GM12878 (cell line): ENCODE data around the gene AEBP1. TPM values are rescaled to one million over a fixed set of nuclear protein-coding genes. Genes with fewer than 3 reads are reported as not detected.

Experiments
- ATAC-seq: fragments of 200-7000 bp; cut with Tn5 transposase; 3 replicates; pipeline ENCODE4 v1.9.1; 2020; ENCODE audit warnings: mild to moderate bottlenecking, moderate library complexity
- BruUV-seq: library from RNA; stranded (reverse); fragments of 400-500 nt; replicated peaks from 2 replicates; lab custom pipeline; 2021; lab: Mats Ljungman, UMichigan
- CTCF ChIA-PET: fragments of 300-600 bp; sonication (Branson Sonifier 250); formaldehyde crosslinking; extraction: SDS; loops from one replicate; lab custom pipeline; 2021; ENCODE audit warnings: inconsistent platforms; lab: Yijun Ruan, JAX
- POLR2A ChIA-PET: fragments of 350-600 bp; formaldehyde crosslinking; extraction: SDS; loops from one replicate; lab custom pipeline; 2021; ENCODE audit warnings: inconsistent platforms; lab: Charles Lee
- RAD21 ChIA-PET: fragments of 300-600 bp; sonication (Branson Sonifier 250); formaldehyde crosslinking; loops from one replicate; lab custom pipeline; 2023; ENCODE audit warnings: antibody characterized with exemption; ENCODE audit not compliant: unreplicated experiment; lab: Charles Lee
- SMC1A ChIA-PET: fragments of 300-600 bp; sonication (Branson Sonifier 250); formaldehyde crosslinking; loops from one replicate; lab custom pipeline; 2023; ENCODE audit not compliant: unreplicated experiment, uncharacterized antibody; lab: Charles Lee
- DNase-seq: peaks from one replicate; pipeline ENCODE4 v3.0.0-alpha.2; 2011; ENCODE audit warnings: low read depth, low spot score
- FAIRE-seq: peaks from 3 replicates; lab custom pipeline; 2011; peaks lifted over from hg19 to GRCh38; lab: Jason Lieb, UNC
- H2AFZ ChIP-seq: 2 replicates; pipeline ENCODE4 v1.6.0; 2011; ENCODE audit warnings: low read depth, low read length, control low read depth; ENCODE audit not compliant: control insufficient read depth
- H3K27ac ChIP-seq: 2 replicates; pipeline ENCODE4 v1.5.1; 2011; ENCODE audit warnings: control low read depth; ENCODE audit not compliant: control insufficient read depth, insufficient read depth
- H3K27me3 ChIP-seq, 2 experiments: replicated peaks in 1 of 2; 2 replicates each; pipeline versions ENCODE4 v1.6.0 to v1.6.1; 2011; ENCODE audit warnings: low read length in 1 of 2; ENCODE audit not compliant: control insufficient read depth in 2 of 2, insufficient read depth in 2 of 2
- H3K36me3 ChIP-seq, 2 experiments: 2 replicates each; pipeline ENCODE4 v1.5.1; 2011; ENCODE audit warnings: low read length in 1 of 2; ENCODE audit not compliant: control insufficient read depth in 2 of 2, insufficient read depth in 2 of 2
- H3K4me1 ChIP-seq: 2 replicates; pipeline ENCODE4 v1.6.1; 2011; ENCODE audit warnings: mild to moderate bottlenecking, low read length, moderate library complexity, mixed read lengths; ENCODE audit not compliant: control insufficient read depth, insufficient read depth
- H3K4me2 ChIP-seq: 2 replicates; pipeline ENCODE4 v1.6.0; 2011; ENCODE audit warnings: control low read depth; ENCODE audit not compliant: control insufficient read depth, insufficient read depth
- H3K4me3 ChIP-seq: fragments of 200-600 bp; sonication (generic); 2 replicates; pipeline ENCODE4 v1.5.1; 2016
- H3K79me2 ChIP-seq: 2 replicates; pipeline ENCODE4 v1.6.0; 2011; ENCODE audit warnings: low read length; ENCODE audit not compliant: control insufficient read depth, insufficient read depth
- H3K9ac ChIP-seq: 2 replicates; pipeline ENCODE4 v1.8.0; 2011; ENCODE audit warnings: low read length, control low read depth, mixed read lengths; ENCODE audit not compliant: control insufficient read depth, insufficient read depth
- H3K9me3 ChIP-seq: replicated peaks from 3 replicates; pipeline ENCODE4 v1.5.1; 2011; ENCODE audit warnings: mild to moderate bottlenecking, low read length; ENCODE audit not compliant: control insufficient read depth, insufficient read depth
- H4K20me1 ChIP-seq: 2 replicates; pipeline ENCODE4 v1.6.0; 2011; ENCODE audit not compliant: control insufficient read depth, insufficient read depth
- BACH1 ChIP-seq: fragments of 450-650 bp; IDR thresholded peaks from 2 replicates; pipeline ENCODE4 v1.6.1; 2017; ENCODE audit warnings: mild to moderate bottlenecking, borderline replicate concordance
- BCLAF1 ChIP-seq: fragments of 450-650 bp; IDR thresholded peaks from 2 replicates; pipeline ENCODE4 v1.6.1; 2017; ENCODE audit warnings: antibody characterized with exemption, mild to moderate bottlenecking, moderate library complexity
- ETV6 ChIP-seq, 2 experiments: fragments of 450-650 bp in 1 of 2; IDR thresholded peaks in 1 of 2; conservative IDR thresholded peaks in 1 of 2; 2 replicates each; pipeline ENCODE4 v1.6.1; 2014; ENCODE audit warnings: antibody characterized with exemption in 1 of 2, borderline replicate concordance in 1 of 2, low read depth in 1 of 2, mild to moderate bottlenecking in 1 of 2, moderate library complexity in 1 of 2
- HSF1 ChIP-seq: fragments of 150-350 bp; IDR thresholded peaks from 2 replicates; pipeline ENCODE4 v1.6.1; 2014; ENCODE audit warnings: mild to moderate bottlenecking, low read depth, low read length
- IRF3 ChIP-seq: fragments of 450-650 bp; IDR thresholded peaks from 2 replicates; pipeline ENCODE4 v1.6.1; 2014; ENCODE audit warnings: mild to moderate bottlenecking
- KAT2A ChIP-seq: conservative IDR thresholded peaks from 2 replicates; pipeline ENCODE4 v1.6.1; 2011; ENCODE audit warnings: low read depth, low read length; ENCODE audit not compliant: control insufficient read depth
- NR2C2 ChIP-seq: IDR thresholded peaks from 2 replicates; pipeline ENCODE4 v1.6.1; 2011; ENCODE audit warnings: borderline replicate concordance, low read depth; ENCODE audit not compliant: control insufficient read depth, insufficient read length
- PRDM15 ChIP-seq: fragments of 450-650 bp; formaldehyde crosslinking; IDR thresholded peaks from 2 replicates; pipeline ENCODE4 v1.4.0; 2020; ENCODE audit warnings: mild to moderate bottlenecking, moderate library complexity
- SPI1 ChIP-seq: IDR thresholded peaks from 2 replicates; pipeline ENCODE4 v1.6.1; 2011; ENCODE audit warnings: low read depth, mild to moderate bottlenecking, low read length, moderate library complexity, borderline replicate concordance; ENCODE audit not compliant: insufficient read depth
- SREBF1 ChIP-seq: IDR thresholded peaks from 2 replicates; pipeline ENCODE4 v1.6.1; 2012; ENCODE audit warnings: mild to moderate bottlenecking, low read length
- WGBS: methylation state at CpG from one replicate; pipeline ENCODE4 v1.1.6; 2016; ENCODE audit warnings: low lambda C conversion rate; ENCODE audit not compliant: insufficient replicate concordance, insufficient coverage; ENCODE audit errors: missing lambda C conversion rate; 5-methylcytosine and 5-hydroxymethylcytosine counted together
- in situ Hi-C: fragments of 300-500 bp; cut with MboI; formaldehyde crosslinking; loops from 9 replicates; pipeline ENCODE4 v1.14.3; 2018; ENCODE audit warnings: mixed read lengths
- intact Hi-C: fragments of 100-400 bp; cut with micrococcal nuclease; formaldehyde crosslinking; loops from one replicate; pipeline ENCODE4 v1.14.2; 2022; ENCODE audit not compliant: unreplicated experiment
- polyA plus RNA-seq, 11 experiments: library from polyadenylated mRNA; depleted of rRNA in 4 of 11; unstranded in 6 of 11; stranded (reverse) in 5 of 11; fragments of >200 nt; fragmentation: Nextera tagmentation in 4 of 11; fragmentation: Illumina TruSeq in 1 of 11; extraction: Ambion mirVana in 4 of 11; extraction: Trizol in 1 of 11; gene quantifications; 1 replicate in 1 of 11; 2 replicates in 10 of 11; pipeline versions ENCODE4 v1.2.1 to v1.2.3, GENCODE V29; 2011 to 2016; ENCODE audit warnings: inconsistent platforms in 2 of 11, missing spikeins in 2 of 11, low read depth in 1 of 11
- total RNA-seq, 4 experiments: library from RNA; depleted of rRNA in 3 of 4; stranded (reverse); fragments of >200 nt in 3 of 4; fragmentation: Illumina TruSeq in 1 of 4; extraction: Trizol in 1 of 4; gene quantifications; 2 replicates each; pipeline versions ENCODE4 v1.2.1 to v1.2.3, GENCODE V29; 2013 to 2021

Gene AEBP1
- total and polyA plus RNA-seq, 10 of the 15 experiments (the other 5 are each of a cell fraction or from before 2014, with no cell fraction given), result 0.06 to 0.23 (median 0.11) TPM; not detected in 5

- FAIRE-seq, result no peak
- Histone ChIP-seq H3K36me3 (no peaks in the 10 kb centered on the region), H3K4me3 (no peak overlapping the region), H3K9ac (no peak overlapping the region), H4K20me1 (no peaks in the 10 kb centered on the region), H3K9me3 (no peaks in the 10 kb centered on the region), H2AFZ (no peak overlapping the region), H3K4me1 (peaks cover 5% of the 10 kb centered on the region), H3K4me2 (no peak overlapping the region), H3K27me3 (no peaks in the 10 kb centered on the region), H3K27ac (no peak overlapping the region), H3K79me2 (no peaks in the 10 kb centered on the region)
- 73% methylated on average over 33 of the region's 33 CpGs for WGBS
- ChIA-PET RAD21 (no interaction called here), CTCF (no interaction called here), POLR2A (no interaction called here), SMC1A (interaction anchor here (0.6 to 1.0 kb wide), 2 partner anchors 23 to 29 kb away, joined by 3 read pairs; no protein-coding TSS in a partner anchor)
- no TSS peak for BruUV-seq
- intact Hi-C loops, result no loop called here
- ATAC-seq, result no peak
- no peak for DNase-seq
- in situ Hi-C loops, result no loop called here
- no peak for TF ChIP-seq IRF3
- no peak for TF ChIP-seq BCLAF1
- no peak for TF ChIP-seq BACH1
- TF ChIP-seq PRDM15 (CRISPR knock-in tag), result no peak
- TF ChIP-seq KAT2A, result no peak
- TF ChIP-seq HSF1, result no peak
- no peak for TF ChIP-seq SREBF1
- no peak for TF ChIP-seq SPI1
- no peak for TF ChIP-seq ETV6 (conservative IDR thresholded peaks at IDR 0.05 in 1 of 2, IDR thresholded peaks at IDR 0.05 in 1 of 2; ENCODE audit: borderline replicate concordance in 1 of 2, low read depth in 1 of 2)
- TF ChIP-seq NR2C2, result no peak
Measured at GRCh38 chr7:44147026-44147991, 43.2 kb downstream of the AEBP1 start.
